K562 (cell line): ENCODE measurements around the gene FLAD1. TPM values are rescaled to one million over a fixed set of nuclear protein-coding genes. Genes with fewer than 3 reads are reported as not detected.
A peak's percentile ranks its signal among the peaks of the same experiment; 100 is the strongest.

Experiments used
- CBX2 ChIP-seq: fragments of 200-600 bp; sonication (generic); IDR thresholded peaks from one replicate; pipeline ENCODE4 v1.6.1; 2012; ENCODE audit warnings: mild to moderate bottlenecking, low read length, inconsistent platforms; ENCODE audit not compliant: insufficient read depth, poor library complexity, severe bottlenecking
- CCAR2 ChIP-seq: fragments of 200-400 bp; formaldehyde crosslinking; IDR thresholded peaks from 2 replicates; pipeline ENCODE4 v1.6.1; 2017; ENCODE audit warnings: mild to moderate bottlenecking, low read depth, low read length
- CREB1 ChIP-seq, 2 experiments: sonication (generic) in 1 of 2; formaldehyde crosslinking in 1 of 2; IDR thresholded peaks; 2 replicates each; pipeline versions ENCODE4 v1.6.1 to v1.8.0; 2012 to 2022; ENCODE audit warnings: inconsistent platforms in 1 of 2, mild to moderate bottlenecking in 1 of 2, missing genetic modification reagents in 1 of 2, moderate library complexity in 1 of 2
- CREM ChIP-seq: IDR thresholded peaks from 2 replicates; pipeline ENCODE4 v1.6.1; 2014; ENCODE audit warnings: antibody characterized with exemption, low read depth
- DMBX1 ChIP-seq: fragments of 250-450 bp; sonication (Bioruptor Pico); IDR thresholded peaks from 2 replicates; pipeline ENCODE4 v1.8.0; 2022; ENCODE audit warnings: inconsistent platforms, mild to moderate bottlenecking, moderate library complexity, borderline replicate concordance
- HCFC1 ChIP-seq: IDR thresholded peaks from 2 replicates; pipeline ENCODE4 v1.6.1; 2012; ENCODE audit warnings: low read depth, low read length, improper control_type of control experiment
- KDM4B ChIP-seq, 2 experiments: fragments of 450-650 bp in 1 of 2; sonication (generic) in 1 of 2; IDR thresholded peaks; 2 replicates each; pipeline ENCODE4 v1.6.1; 2016 to 2017; ENCODE audit warnings: borderline replicate concordance in 2 of 2, antibody characterized with exemption in 1 of 2, low read depth in 1 of 2, mild to moderate bottlenecking in 1 of 2
- NCOA1 ChIP-seq: fragments of 450-650 bp; IDR thresholded peaks from 2 replicates; pipeline ENCODE4 v1.6.1; 2016; ENCODE audit warnings: low read depth
- NFIC ChIP-seq: fragments of 450-650 bp; IDR thresholded peaks from 2 replicates; pipeline ENCODE4 v1.6.1; 2017; ENCODE audit warnings: mild to moderate bottlenecking, inconsistent platforms
- POLR2B ChIP-seq: fragments of 450-650 bp; IDR thresholded peaks from 2 replicates; pipeline ENCODE4 v1.6.1; 2018; ENCODE audit warnings: low read depth; ENCODE audit not compliant: partially characterized antibody
- PTTG1 ChIP-seq: fragments of 450-650 bp; IDR thresholded peaks from 2 replicates; pipeline ENCODE4 v1.6.1; 2016; ENCODE audit warnings: low read depth, mild to moderate bottlenecking, missing genetic modification characterization, missing compliant biosample characterization
- RFX7 ChIP-seq: fragments of 250-450 bp; sonication (Bioruptor Pico); IDR thresholded peaks from 2 replicates; pipeline ENCODE4 v1.5.1; 2021; ENCODE audit warnings: mild to moderate bottlenecking
- SP1 ChIP-seq: sonication (generic); formaldehyde crosslinking; IDR thresholded peaks from 2 replicates; pipeline ENCODE4 v1.8.1; 2022; ENCODE audit warnings: mild to moderate bottlenecking, missing genetic modification reagents
- SRSF9 ChIP-seq: fragments of 200-400 bp; formaldehyde crosslinking; IDR thresholded peaks from 2 replicates; pipeline ENCODE4 v1.6.1; 2017; ENCODE audit warnings: low read depth, low read length, borderline replicate concordance
- TAF15 ChIP-seq: fragments of 200-400 bp; formaldehyde crosslinking; IDR thresholded peaks from 2 replicates; pipeline ENCODE4 v1.6.1; 2017; ENCODE audit warnings: mild to moderate bottlenecking, low read depth, low read length, moderate library complexity
- ZBTB8A ChIP-seq: fragments of 450-650 bp; IDR thresholded peaks from 2 replicates; pipeline ENCODE4 v1.6.1; 2018; ENCODE audit warnings: mild to moderate bottlenecking, moderate library complexity; ENCODE audit not compliant: partially characterized antibody
- ZNF146 ChIP-seq: IDR thresholded peaks from one replicate; pipeline ENCODE4 v1.6.1; 2018; ENCODE audit warnings: missing compliant biosample characterization; ENCODE audit not compliant: unreplicated experiment
- ZNF165 ChIP-seq: fragments of 250-450 bp; sonication (Bioruptor Pico); IDR thresholded peaks from 2 replicates; pipeline ENCODE4 v1.4.0; 2020; ENCODE audit warnings: borderline replicate concordance
- ZNF224 ChIP-seq: sonication (generic); formaldehyde crosslinking; IDR thresholded peaks from 2 replicates; pipeline ENCODE4 v1.8.0; 2022; ENCODE audit warnings: mild to moderate bottlenecking, missing genetic modification reagents
- ZNF253 ChIP-seq: fragments of 250-450 bp; sonication (Bioruptor Pico); conservative IDR thresholded peaks from 2 replicates; pipeline ENCODE4 v1.6.1; 2021; ENCODE audit warnings: mild to moderate bottlenecking
- ZNF274 ChIP-seq: IDR thresholded peaks from 2 replicates; pipeline ENCODE4 v1.6.1; 2011; ENCODE audit warnings: low read depth, mild to moderate bottlenecking, low read length, moderate library complexity, borderline replicate concordance
- ZNF699 ChIP-seq: fragments of 250-450 bp; sonication (Bioruptor Pico); IDR thresholded peaks from 2 replicates; pipeline ENCODE4 v1.8.0; 2021; ENCODE audit warnings: mild to moderate bottlenecking, moderate library complexity; ENCODE audit not compliant: insufficient replicate concordance
- polyA plus RNA-seq, 8 experiments: library from polyadenylated mRNA; depleted of rRNA in 4 of 8; stranded (reverse) in 5 of 8; unstranded in 3 of 8; fragments of >200 nt; fragmentation: Nextera tagmentation in 2 of 8; fragmentation: Illumina TruSeq in 1 of 8; extraction: Ambion mirVana in 2 of 8; extraction: Trizol in 1 of 8; gene quantifications; 2 replicates each; pipeline versions ENCODE4 v1.2.1 to v1.2.3, GENCODE V29; 2011 to 2014; ENCODE audit warnings: inconsistent platforms in 1 of 8, missing spikeins in 1 of 8
- total RNA-seq, 7 experiments: library from RNA; depleted of rRNA in 6 of 7; stranded (reverse); fragments of >200 nt in 6 of 7; fragmentation: Illumina TruSeq in 2 of 7; extraction: Trizol in 2 of 7; gene quantifications; 2 replicates each; pipeline versions ENCODE4 v1.2.1 to v1.2.3, GENCODE V29; 2011 to 2021; ENCODE audit warnings: low replicate concordance in 1 of 7
- TF ChIP-seq, protein P1 (sequence below): sonication (generic); formaldehyde crosslinking; IDR thresholded peaks from 2 replicates; pipeline ENCODE4 v1.8.1; 2023; ENCODE audit warnings: mild to moderate bottlenecking, missing genetic modification reagents, moderate library complexity
- TF ChIP-seq, protein P2 (sequence below): fragments of 250-450 bp; sonication (Bioruptor Pico); IDR thresholded peaks from 2 replicates; pipeline ENCODE4 v1.4.0; 2020; ENCODE audit warnings: mild to moderate bottlenecking
- TF ChIP-seq, protein P3 (sequence below): fragments of 450-650 bp; IDR thresholded peaks from 2 replicates; pipeline ENCODE4 v1.6.1; 2017; ENCODE audit warnings: antibody characterized with exemption

Gene FLAD1
- total and polyA plus RNA-seq, 9 of the 15 experiments (the other 6 are each of a cell fraction or from before 2014, with no cell fraction given) = 24.9 to 85.8 (median 67.0) TPM

DNA sequence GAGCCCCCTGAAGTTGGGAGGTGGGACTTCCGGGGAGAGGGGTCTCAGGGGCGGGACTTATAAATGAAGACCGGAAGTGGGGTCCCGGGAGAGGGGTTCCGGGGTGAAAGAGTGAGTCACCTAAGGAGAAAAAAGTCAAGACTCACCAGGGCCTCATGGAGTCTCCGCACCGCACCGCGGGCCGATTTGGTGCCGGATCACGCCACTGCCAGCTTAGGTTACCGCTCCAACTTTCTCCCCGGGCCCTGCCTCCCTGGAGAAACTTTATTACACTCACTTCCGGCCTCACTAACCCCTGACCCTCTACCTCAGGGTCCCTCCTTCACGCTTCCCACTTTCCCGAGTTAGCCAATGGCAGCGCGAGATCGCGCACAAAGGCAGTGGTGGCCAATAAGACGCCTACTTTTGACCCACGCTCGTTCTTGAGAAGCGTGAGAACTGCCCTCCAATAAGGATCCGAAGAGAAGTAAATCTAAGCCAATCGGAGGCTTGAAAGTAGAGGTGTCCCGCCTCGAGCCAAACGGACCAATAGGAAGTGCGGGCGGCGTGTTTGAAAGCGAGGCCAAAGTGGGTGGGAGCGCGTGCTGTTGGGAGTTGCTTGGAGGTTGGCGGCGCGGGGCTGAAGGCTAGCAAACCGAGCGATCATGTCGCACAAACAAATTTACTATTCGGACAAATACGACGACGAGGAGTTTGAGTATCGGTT, 8.9 kb upstream of the FLAD1 start, which contains the start of gene CKS1B (continued):
- TF ChIP-seq CREB1 (IDR thresholded peaks at IDR 0.05) (peak; percentile 56; the same call in 1 of the 2 replicates), CREB1 (CRISPR knock-in tag; IDR thresholded peaks at IDR 0.05) (peak; percentile 72), KDM4B (IDR thresholded peaks at IDR 0.05; ENCODE audit: borderline replicate concordance in 2 of 2, low read depth in 1 of 2) (no peak), ZNF274 (no peak), SRSF9 (no peak), CBX2 (no peak), CCAR2 (no peak), NCOA1 (no peak), ZNF699 (CRISPR knock-in tag) (no peak), ZNF224 (CRISPR knock-in tag) (no peak), NFIC (no peak), DMBX1 (CRISPR knock-in tag) (peak; percentile 66; the same call in 1 of the 2 replicates), HCFC1 (peak; percentile 54), SP1 (CRISPR knock-in tag) (peak; percentile 72), PTTG1 (tag) (no peak), ZNF146 (CRISPR knock-in tag) (no peak), ZBTB8A (no peak), RFX7 (CRISPR knock-in tag) (no peak), POLR2B (no peak), TAF15 (no peak), ZNF253 (CRISPR knock-in tag) (no peak), ZNF165 (CRISPR knock-in tag) (no peak), CREM (peak; percentile 78)
- TF ChIP-seq, protein P1, sequence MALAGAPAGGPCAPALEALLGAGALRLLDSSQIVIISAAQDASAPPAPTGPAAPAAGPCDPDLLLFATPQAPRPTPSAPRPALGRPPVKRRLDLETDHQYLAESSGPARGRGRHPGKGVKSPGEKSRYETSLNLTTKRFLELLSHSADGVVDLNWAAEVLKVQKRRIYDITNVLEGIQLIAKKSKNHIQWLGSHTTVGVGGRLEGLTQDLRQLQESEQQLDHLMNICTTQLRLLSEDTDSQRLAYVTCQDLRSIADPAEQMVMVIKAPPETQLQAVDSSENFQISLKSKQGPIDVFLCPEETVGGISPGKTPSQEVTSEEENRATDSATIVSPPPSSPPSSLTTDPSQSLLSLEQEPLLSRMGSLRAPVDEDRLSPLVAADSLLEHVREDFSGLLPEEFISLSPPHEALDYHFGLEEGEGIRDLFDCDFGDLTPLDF (CRISPR knock-in tag) = peak; percentile 72; the same call in 1 of the 2 replicates
- TF ChIP-seq, protein P2, sequence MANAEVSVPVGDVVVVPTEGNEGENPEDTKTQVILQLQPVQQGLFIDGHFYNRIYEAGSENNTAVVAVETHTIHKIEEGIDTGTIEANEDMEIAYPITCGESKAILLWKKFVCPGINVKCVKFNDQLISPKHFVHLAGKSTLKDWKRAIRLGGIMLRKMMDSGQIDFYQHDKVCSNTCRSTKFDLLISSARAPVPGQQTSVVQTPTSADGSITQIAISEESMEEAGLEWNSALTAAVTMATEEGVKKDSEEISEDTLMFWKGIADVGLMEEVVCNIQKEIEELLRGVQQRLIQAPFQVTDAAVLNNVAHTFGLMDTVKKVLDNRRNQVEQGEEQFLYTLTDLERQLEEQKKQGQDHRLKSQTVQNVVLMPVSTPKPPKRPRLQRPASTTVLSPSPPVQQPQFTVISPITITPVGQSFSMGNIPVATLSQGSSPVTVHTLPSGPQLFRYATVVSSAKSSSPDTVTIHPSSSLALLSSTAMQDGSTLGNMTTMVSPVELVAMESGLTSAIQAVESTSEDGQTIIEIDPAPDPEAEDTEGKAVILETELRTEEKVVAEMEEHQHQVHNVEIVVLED (CRISPR knock-in tag) = no peak; the same call in 1 of the 2 replicates
- TF ChIP-seq, protein P3, sequence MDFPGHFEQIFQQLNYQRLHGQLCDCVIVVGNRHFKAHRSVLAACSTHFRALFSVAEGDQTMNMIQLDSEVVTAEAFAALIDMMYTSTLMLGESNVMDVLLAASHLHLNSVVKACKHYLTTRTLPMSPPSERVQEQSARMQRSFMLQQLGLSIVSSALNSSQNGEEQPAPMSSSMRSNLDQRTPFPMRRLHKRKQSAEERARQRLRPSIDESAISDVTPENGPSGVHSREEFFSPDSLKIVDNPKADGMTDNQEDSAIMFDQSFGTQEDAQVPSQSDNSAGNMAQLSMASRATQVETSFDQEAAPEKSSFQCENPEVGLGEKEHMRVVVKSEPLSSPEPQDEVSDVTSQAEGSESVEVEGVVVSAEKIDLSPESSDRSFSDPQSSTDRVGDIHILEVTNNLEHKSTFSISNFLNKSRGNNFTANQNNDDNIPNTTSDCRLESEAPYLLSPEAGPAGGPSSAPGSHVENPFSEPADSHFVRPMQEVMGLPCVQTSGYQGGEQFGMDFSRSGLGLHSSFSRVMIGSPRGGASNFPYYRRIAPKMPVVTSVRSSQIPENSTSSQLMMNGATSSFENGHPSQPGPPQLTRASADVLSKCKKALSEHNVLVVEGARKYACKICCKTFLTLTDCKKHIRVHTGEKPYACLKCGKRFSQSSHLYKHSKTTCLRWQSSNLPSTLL = peak; percentile 65; the same call in 1 of the 2 replicates
